22Rv1 (cell line): ENCODE data around the gene NPC1.

Source experiments
- H3K27ac ChIP-seq: fragments of 450-650 bp; 2 replicates; pipeline ENCODE4 v1.5.1; 2017
- ZFX ChIP-seq: fragments of 450-650 bp; IDR thresholded peaks from 2 replicates; pipeline ENCODE4 v1.6.1; 2017; ENCODE audit warnings: antibody characterized with exemption, borderline replicate concordance
- TF ChIP-seq, protein P1 (sequence below): fragments of 450-650 bp; IDR thresholded peaks from 2 replicates; pipeline ENCODE4 v1.5.1; 2017; ENCODE audit warnings: mild to moderate bottlenecking

Gene NPC1

DNA sequence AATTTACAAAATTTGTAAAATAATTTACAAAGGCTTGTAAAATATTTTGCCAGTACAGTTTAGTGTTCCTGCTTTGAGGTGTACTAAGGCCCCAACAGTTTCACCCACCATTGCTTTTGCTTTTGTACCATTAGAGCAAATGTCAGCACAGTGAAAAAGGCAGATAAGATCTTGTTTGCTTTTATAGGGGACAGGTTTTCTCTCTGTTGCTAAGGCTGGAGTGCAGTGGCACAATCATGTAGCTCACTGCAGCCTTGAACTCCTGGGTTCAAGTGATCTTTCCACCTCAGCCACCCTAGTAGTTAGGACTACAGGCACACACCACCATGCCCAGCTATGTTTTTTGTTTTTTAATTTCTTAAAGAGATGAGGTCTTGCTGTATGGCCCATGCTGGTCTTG is 19.6 kb upstream of the NPC1 start:
- H3K27ac ChIP-seq: no peak overlapping the region
- TF ChIP-seq, protein P1, sequence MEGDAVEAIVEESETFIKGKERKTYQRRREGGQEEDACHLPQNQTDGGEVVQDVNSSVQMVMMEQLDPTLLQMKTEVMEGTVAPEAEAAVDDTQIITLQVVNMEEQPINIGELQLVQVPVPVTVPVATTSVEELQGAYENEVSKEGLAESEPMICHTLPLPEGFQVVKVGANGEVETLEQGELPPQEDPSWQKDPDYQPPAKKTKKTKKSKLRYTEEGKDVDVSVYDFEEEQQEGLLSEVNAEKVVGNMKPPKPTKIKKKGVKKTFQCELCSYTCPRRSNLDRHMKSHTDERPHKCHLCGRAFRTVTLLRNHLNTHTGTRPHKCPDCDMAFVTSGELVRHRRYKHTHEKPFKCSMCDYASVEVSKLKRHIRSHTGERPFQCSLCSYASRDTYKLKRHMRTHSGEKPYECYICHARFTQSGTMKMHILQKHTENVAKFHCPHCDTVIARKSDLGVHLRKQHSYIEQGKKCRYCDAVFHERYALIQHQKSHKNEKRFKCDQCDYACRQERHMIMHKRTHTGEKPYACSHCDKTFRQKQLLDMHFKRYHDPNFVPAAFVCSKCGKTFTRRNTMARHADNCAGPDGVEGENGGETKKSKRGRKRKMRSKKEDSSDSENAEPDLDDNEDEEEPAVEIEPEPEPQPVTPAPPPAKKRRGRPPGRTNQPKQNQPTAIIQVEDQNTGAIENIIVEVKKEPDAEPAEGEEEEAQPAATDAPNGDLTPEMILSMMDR: no peak
- TF ChIP-seq ZFX: no peak

DNA sequence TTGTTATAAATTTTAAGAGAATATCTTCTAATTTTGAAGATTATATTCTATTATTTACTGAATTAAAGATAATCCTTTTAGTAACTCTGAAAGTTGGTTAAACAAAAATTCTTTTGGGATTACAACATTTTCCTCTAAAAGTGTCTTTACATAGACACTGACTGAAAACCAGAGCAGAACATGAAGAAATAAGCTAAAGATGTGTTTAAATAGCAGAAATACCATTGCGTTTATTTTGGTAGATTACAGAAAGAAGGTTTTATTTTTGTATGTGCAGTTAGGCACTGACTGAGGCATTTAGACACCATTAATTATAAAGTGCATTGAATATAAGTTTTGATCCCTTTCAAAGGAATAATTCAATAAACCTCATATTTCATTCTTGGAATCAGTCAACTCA is 13.5 kb upstream of the NPC1 start:
- TF ChIP-seq, protein P1: no peak
- H3K27ac ChIP-seq: no peak overlapping the region

DNA sequence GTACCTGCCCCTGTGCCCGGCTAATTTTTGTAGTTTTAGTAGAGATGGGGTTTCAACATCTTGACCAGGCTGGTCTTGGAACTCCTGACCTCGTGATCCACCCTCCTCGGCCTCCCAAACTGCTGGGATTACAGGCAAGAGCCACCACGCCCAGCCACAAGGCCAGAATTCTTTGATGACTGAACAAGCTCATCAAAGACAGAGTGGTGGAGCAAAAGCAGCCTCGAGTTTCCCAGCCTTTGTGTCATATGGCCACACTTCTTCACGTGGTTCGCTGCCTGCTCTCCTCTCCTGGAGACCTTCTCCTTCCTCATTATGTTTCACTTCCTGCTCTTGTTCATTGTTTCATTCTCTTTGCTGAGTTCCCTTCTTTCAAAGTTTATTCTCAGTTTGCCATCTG is 9.9 kb upstream of the NPC1 start:
- no peak overlapping the region for H3K27ac ChIP-seq
- TF ChIP-seq, protein P1: no peak
- TF ChIP-seq ZFX: no peak

DNA sequence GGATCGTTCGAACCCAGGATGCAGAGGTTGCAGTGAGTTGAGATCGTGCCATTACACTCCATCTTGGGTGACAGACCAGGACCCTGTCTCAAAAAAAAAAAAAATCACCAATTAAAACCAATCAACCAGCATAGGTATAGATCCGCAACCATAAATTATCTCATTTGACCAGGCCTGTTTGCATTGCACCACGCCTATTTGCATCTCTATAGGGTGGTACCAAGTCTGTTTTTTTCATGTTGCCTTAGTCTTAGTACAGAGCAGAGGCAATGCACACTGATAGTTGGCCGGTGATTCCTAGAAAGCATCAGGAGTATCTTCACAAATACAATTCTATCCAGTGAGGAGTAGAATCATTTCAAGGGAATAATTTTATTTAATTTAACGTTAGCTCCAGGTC is 9.3 kb upstream of the NPC1 start:
- no peak overlapping the region for H3K27ac ChIP-seq
- TF ChIP-seq ZFX: no peak
- TF ChIP-seq, protein P1: no peak

DNA sequence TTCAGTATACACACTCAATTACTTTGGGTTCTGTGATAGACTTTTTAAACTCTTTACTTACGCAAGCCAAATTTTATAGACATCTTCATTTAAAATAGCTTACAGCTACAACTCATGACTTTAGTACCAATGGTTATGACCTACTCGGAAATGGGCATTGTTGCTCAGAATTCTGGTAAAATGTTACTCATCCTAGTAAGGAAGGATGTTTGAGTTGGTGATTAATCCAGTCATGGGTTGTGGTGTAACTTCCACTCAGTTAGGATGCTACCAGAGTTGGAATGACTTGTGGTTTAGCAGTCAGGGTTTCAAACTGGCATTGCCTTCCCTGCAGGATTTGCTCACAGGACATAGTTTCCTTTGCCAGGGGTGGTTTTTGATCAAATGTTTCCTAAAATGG is 7.4 kb upstream of the NPC1 start:
- no peak overlapping the region for H3K27ac ChIP-seq
- TF ChIP-seq, protein P1: no peak
- TF ChIP-seq ZFX: no peak

DNA sequence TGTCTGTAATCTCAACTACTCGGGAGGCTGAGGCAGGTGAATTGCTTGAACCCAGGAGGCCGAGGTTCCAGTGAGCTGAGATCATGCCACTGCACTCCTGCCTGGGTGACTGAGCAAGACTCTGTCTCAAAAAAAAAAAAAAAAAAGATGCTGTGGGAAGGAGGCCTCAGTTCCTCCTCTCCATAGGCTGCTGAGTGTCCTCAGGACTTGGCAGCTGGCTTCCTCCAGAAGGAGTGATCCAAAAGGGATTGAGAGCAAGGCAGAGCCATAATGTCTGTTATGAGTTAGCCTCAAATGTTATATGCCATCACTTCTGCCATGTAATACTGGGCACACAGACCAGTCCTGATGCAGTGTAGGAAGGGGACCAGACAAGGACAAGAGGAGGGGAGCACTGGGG is 6.6 kb upstream of the NPC1 start:
- H3K27ac ChIP-seq: no peak overlapping the region

DNA sequence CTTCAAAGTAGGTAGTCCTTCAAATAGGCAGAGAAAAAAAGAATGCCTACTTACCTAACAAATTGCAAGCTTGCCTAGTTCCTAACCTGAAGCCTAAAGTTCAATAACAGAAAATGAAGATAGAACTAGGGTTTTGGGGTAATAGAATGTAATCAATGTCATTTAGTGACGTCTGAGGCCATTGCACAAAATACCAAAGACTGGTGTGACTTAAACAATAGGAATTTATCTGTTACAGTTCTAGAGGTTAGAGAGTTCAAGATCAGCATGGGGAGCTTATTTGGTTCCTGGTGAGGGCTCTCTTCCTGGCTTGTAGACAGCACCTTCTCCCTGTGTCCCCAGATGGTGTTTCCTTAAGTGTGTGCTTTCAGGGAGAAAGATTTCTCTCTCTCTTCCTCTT is 4.7 kb upstream of the NPC1 start:
- TF ChIP-seq ZFX: no peak
- TF ChIP-seq, protein P1: no peak
- no peak overlapping the region for H3K27ac ChIP-seq

More for the DNA sequence above, 6.6 kb upstream of the NPC1 start:
- no peak for TF ChIP-seq ZFX
- TF ChIP-seq, protein P1: no peak
